GM23338 (cell line): ENCODE results near the gene S100A1. TPM values are rescaled to one million over a fixed set of nuclear protein-coding genes. Genes with fewer than 3 reads are reported as not detected.

ENCODE experiments used
- ATAC-seq: fragments of 200-7000 bp; cut with Tn5 transposase; 3 replicates; pipeline ENCODE4 v1.9.1; 2020
- DNase-seq: peaks from one replicate; pipeline ENCODE4 v3.0.0-alpha.2; 2015; ENCODE audit warnings: low spot score
- H2AFZ ChIP-seq: fragments of 200-600 bp; sonication (generic); 2 replicates; pipeline ENCODE4 v1.8.0; 2016; ENCODE audit warnings: antibody characterized with exemption, mild to moderate bottlenecking, moderate library complexity
- H3F3A ChIP-seq: fragments of 200-600 bp; sonication (generic); replicated peaks from 2 replicates; pipeline ENCODE4 v1.8.0; 2017; ENCODE audit warnings: antibody characterized with exemption, mixed run types, low read depth
- H3K27ac ChIP-seq: fragments of 200-600 bp; sonication (generic); 2 replicates; pipeline ENCODE4 v1.6.1; 2016; ENCODE audit warnings: low read depth
- H3K27me3 ChIP-seq: fragments of 200-600 bp; sonication (generic); 2 replicates; pipeline ENCODE4 v1.8.0; 2016; ENCODE audit warnings: mild to moderate bottlenecking, mixed run types, moderate library complexity; ENCODE audit not compliant: insufficient read depth
- H3K36me3 ChIP-seq: fragments of 200-600 bp; sonication (generic); 2 replicates; pipeline ENCODE4 v1.8.0; 2016; ENCODE audit warnings: mild to moderate bottlenecking; ENCODE audit not compliant: insufficient read depth
- H3K4me1 ChIP-seq: fragments of 200-600 bp; sonication (generic); 2 replicates; pipeline ENCODE4 v1.8.0; 2016; ENCODE audit warnings: mild to moderate bottlenecking, moderate library complexity; ENCODE audit not compliant: insufficient read depth
- H3K4me2 ChIP-seq: fragments of 200-600 bp; sonication (generic); 2 replicates; pipeline ENCODE4 v1.7.1; 2017; ENCODE audit warnings: mixed run types
- H3K4me3 ChIP-seq: fragments of 200-600 bp; sonication (generic); 2 replicates; pipeline ENCODE4 v1.6.1; 2016; ENCODE audit warnings: mixed run types
- H3K79me2 ChIP-seq: fragments of 200-600 bp; sonication (generic); replicated peaks from 2 replicates; pipeline ENCODE4 v1.8.0; 2017; ENCODE audit warnings: mild to moderate bottlenecking; ENCODE audit not compliant: insufficient read depth
- H3K9me2 ChIP-seq: fragments of 200-600 bp; sonication (generic); 2 replicates; pipeline ENCODE4 v1.8.0; 2017; ENCODE audit not compliant: insufficient read depth
- H4K20me1 ChIP-seq: fragments of 200-600 bp; sonication (generic); replicated peaks from 2 replicates; pipeline ENCODE4 v1.8.0; 2017; ENCODE audit warnings: mild to moderate bottlenecking; ENCODE audit not compliant: insufficient read depth
- H3K27ac Mint-ChIP-seq: 2 replicates; pipeline ENCODE4 v1.8.0; 2020; ENCODE audit warnings: inconsistent platforms, mild to moderate bottlenecking, moderate library complexity, mixed read lengths
- H3K27me3 Mint-ChIP-seq: 3 replicates; pipeline ENCODE4 v1.8.0; 2022; ENCODE audit warnings: low read depth, mild to moderate bottlenecking, moderate library complexity, mixed read lengths, inconsistent platforms; ENCODE audit not compliant: insufficient read depth, poor library complexity
- H3K36me3 Mint-ChIP-seq: 3 replicates; pipeline ENCODE4 v1.8.0; 2021; ENCODE audit warnings: low read depth, mild to moderate bottlenecking, inconsistent platforms, moderate library complexity, mixed read lengths
- H3K4me1 Mint-ChIP-seq: 3 replicates; pipeline ENCODE4 v1.8.0; 2020; ENCODE audit warnings: mild to moderate bottlenecking, inconsistent platforms, mixed read lengths
- H3K4me3 Mint-ChIP-seq: 3 replicates; pipeline ENCODE4 v1.8.0; 2021; ENCODE audit warnings: moderate library complexity, mild to moderate bottlenecking, inconsistent platforms, mixed read lengths
- H3K9me3 Mint-ChIP-seq: 3 replicates; pipeline ENCODE4 v1.8.0; 2020; ENCODE audit warnings: moderate library complexity, mild to moderate bottlenecking, inconsistent platforms, mixed read lengths
- CREB1 ChIP-seq: fragments of 250-450 bp; sonication (Bioruptor Pico); IDR thresholded peaks from 2 replicates; pipeline ENCODE4 v1.5.0; 2020; ENCODE audit warnings: low read depth, mild to moderate bottlenecking, moderate library complexity
- EZH2 ChIP-seq: fragments of 200-600 bp; sonication (generic); IDR thresholded peaks from one replicate; pipeline ENCODE4 v1.8.0; 2017; ENCODE audit warnings: antibody characterized with exemption, mild to moderate bottlenecking, low read depth; ENCODE audit not compliant: unreplicated experiment
- EZH2phosphoT487 ChIP-seq: fragments of 200-600 bp; sonication (generic); IDR thresholded peaks from one replicate; pipeline ENCODE4 v1.8.1; 2018; ENCODE audit warnings: antibody characterized with exemption; ENCODE audit not compliant: unreplicated experiment
- JUNB ChIP-seq: IDR thresholded peaks from one replicate; pipeline ENCODE4 v1.6.1; 2016; ENCODE audit warnings: antibody characterized with exemption; ENCODE audit not compliant: unreplicated experiment
- POLR2AphosphoS5 ChIP-seq: IDR thresholded peaks from 2 replicates; pipeline ENCODE4 v1.6.1; 2016; ENCODE audit warnings: antibody characterized with exemption, low read depth
- STAT1 ChIP-seq: IDR thresholded peaks from one replicate; pipeline ENCODE4 v1.6.1; 2016; ENCODE audit warnings: antibody characterized with exemption; ENCODE audit not compliant: unreplicated experiment
- ZNF114 ChIP-seq: fragments of 250-450 bp; sonication (Bioruptor Pico); IDR thresholded peaks from 2 replicates; pipeline ENCODE4 v1.5.0; 2020; ENCODE audit warnings: mild to moderate bottlenecking, moderate library complexity
- ZNF331 ChIP-seq: fragments of 250-450 bp; sonication (Bioruptor Pico); IDR thresholded peaks from 2 replicates; pipeline ENCODE4 v1.5.0; 2020; ENCODE audit warnings: low read depth, mild to moderate bottlenecking, moderate library complexity
- polyA plus RNA-seq: library from polyadenylated mRNA; unstranded; fragments of >200 nt; fragmentation: Nextera tagmentation; extraction: Ambion mirVana; gene quantifications from 2 replicates; pipeline ENCODE4 v1.2.1, GENCODE V29; 2016
- total RNA-seq: library from RNA; depleted of rRNA; stranded (reverse); fragments of >200 nt; shearing (Covaris generic); gene quantifications from 2 replicates; pipeline ENCODE4 v1.2.3, GENCODE V29; 2014
- TF ChIP-seq, protein P1 (sequence below): IDR thresholded peaks from 2 replicates; pipeline ENCODE4 v1.6.1; 2016; ENCODE audit warnings: antibody characterized with exemption
- TF ChIP-seq, protein P2 (sequence below): fragments of 250-450 bp; sonication (Bioruptor Pico); IDR thresholded peaks from 2 replicates; pipeline ENCODE4 v1.5.0; 2020; ENCODE audit warnings: mild to moderate bottlenecking, moderate library complexity

The S100A1 gene
- total and polyA plus RNA-seq, 2 experiments from 2014 or later: 0.13 to 0.66 TPM

DNA sequence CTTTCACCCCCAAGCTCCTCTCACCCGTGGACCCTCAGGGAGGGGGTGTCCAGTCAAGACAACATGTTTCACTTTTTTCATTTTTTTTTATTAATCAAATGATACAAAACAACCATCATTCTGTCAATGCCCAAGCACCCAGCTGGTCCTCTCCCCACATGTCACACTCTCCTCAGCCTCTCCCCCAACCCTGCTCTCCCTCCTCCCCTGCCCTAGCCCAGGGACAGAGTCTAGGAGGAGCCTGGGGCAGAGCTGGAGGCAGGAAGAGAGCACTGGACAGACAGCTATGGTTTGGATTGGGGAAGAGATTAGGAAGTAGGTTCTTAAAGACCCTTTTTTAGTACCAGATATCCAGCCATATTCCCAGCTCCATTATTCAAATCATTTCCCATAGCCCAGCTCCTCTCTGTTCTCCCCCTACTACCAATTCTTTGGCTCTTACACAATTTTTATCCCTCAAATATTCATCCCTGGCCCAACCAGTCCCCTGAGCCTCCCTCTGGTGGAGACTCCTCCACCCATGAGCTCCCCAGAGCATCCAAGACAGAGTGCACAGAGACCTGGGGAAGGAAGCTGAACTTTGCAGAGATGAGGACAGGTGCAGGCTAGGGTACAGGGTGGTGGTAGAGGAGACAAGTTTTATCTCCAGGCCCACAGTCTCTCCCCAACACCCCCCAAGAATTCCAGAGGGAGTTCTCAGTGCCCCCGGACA lies 13.9 kb upstream of the S100A1 start (continued):
- TF ChIP-seq POLR2AphosphoS5 (no peak), CREB1 (CRISPR knock-in tag) (no peak)
- TF ChIP-seq, protein P1, sequence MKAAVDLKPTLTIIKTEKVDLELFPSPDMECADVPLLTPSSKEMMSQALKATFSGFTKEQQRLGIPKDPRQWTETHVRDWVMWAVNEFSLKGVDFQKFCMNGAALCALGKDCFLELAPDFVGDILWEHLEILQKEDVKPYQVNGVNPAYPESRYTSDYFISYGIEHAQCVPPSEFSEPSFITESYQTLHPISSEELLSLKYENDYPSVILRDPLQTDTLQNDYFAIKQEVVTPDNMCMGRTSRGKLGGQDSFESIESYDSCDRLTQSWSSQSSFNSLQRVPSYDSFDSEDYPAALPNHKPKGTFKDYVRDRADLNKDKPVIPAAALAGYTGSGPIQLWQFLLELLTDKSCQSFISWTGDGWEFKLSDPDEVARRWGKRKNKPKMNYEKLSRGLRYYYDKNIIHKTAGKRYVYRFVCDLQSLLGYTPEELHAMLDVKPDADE: no peak

DNA sequence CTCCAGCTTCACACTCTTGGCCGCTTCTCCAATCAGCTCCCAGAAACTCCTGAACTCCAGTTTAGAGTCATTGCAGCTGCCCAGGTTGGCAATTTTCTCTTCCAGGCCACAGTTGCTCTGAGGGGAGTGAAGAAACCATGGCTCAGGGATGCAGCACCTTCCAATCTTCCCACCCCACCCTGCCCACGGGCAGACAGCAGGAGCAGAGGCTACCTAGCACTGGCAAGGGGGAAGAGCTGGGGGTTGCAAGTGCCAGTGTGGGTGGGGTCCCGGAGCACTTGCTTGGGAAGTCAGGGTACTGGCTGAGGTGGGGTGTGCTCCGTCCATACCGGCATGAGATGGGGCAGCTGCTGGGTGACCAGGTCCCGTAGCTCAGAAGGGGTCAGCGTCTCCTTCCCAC lies 13.3 kb upstream of the S100A1 start:
- peaks cover 38% of the 10 kb centered on the region for H3K4me1 Mint-ChIP-seq
- H3K79me2 ChIP-seq: no peaks in the 10 kb centered on the region
- no peak overlapping the region for H3K27ac ChIP-seq
- H3K27ac Mint-ChIP-seq: no peak overlapping the region
- no peak for TF ChIP-seq ZNF114 (CRISPR knock-in tag)
- no peak for TF ChIP-seq EZH2phosphoT487
- TF ChIP-seq, protein P1: no peak
- no peak for TF ChIP-seq JUNB
- TF ChIP-seq ZNF331 (CRISPR knock-in tag): no peak
- TF ChIP-seq EZH2: no peak
- H3K9me3 Mint-ChIP-seq: no peaks in the 10 kb centered on the region
- H4K20me1 ChIP-seq: no peaks in the 10 kb centered on the region
- H3K4me3 Mint-ChIP-seq: no peak overlapping the region
- no peaks in the 10 kb centered on the region for H3F3A ChIP-seq
- H3K4me1 ChIP-seq: peaks cover 11% of the 10 kb centered on the region
- no peak overlapping the region for H3K4me2 ChIP-seq
- no peaks in the 10 kb centered on the region for H3K9me2 ChIP-seq
- no peak overlapping the region for H3K4me3 ChIP-seq
- peaks cover 14% of the 10 kb centered on the region for H3K27me3 Mint-ChIP-seq
- H3K36me3 Mint-ChIP-seq: peaks cover 11% of the 10 kb centered on the region; the same call in 2 of the 3 replicates
- no peak overlapping the region for H2AFZ ChIP-seq
- no peaks in the 10 kb centered on the region for H3K36me3 ChIP-seq
- H3K27me3 ChIP-seq: no peaks in the 10 kb centered on the region
- no peak for DNase-seq
- ATAC-seq: no peak

DNA sequence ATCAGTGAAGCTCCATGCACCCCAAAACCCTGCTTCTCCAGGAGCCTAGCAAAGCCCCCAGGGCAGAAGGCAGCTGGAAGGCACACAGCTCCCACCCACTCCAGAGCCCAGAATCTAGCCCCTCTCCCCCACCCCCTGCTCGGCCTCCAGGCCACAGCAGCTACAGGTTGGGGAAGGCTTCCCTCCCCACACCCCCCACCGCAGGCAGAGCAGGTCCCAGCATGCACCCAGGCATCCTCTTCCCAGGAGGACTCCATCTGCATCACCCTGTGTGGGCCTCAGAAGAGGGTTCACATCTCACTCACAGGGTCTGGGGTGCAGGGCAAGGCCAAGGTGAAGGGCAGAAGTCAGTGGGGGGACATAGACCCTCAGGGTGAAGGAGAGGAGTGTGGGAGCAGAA lies 12.8 kb upstream of the S100A1 start:
- Histone ChIP-seq H3K4me2 (no peak overlapping the region), H3K4me1 (peaks cover 10% of the 10 kb centered on the region; the same call in 1 of the 2 replicates)
- TF ChIP-seq, protein P2, sequence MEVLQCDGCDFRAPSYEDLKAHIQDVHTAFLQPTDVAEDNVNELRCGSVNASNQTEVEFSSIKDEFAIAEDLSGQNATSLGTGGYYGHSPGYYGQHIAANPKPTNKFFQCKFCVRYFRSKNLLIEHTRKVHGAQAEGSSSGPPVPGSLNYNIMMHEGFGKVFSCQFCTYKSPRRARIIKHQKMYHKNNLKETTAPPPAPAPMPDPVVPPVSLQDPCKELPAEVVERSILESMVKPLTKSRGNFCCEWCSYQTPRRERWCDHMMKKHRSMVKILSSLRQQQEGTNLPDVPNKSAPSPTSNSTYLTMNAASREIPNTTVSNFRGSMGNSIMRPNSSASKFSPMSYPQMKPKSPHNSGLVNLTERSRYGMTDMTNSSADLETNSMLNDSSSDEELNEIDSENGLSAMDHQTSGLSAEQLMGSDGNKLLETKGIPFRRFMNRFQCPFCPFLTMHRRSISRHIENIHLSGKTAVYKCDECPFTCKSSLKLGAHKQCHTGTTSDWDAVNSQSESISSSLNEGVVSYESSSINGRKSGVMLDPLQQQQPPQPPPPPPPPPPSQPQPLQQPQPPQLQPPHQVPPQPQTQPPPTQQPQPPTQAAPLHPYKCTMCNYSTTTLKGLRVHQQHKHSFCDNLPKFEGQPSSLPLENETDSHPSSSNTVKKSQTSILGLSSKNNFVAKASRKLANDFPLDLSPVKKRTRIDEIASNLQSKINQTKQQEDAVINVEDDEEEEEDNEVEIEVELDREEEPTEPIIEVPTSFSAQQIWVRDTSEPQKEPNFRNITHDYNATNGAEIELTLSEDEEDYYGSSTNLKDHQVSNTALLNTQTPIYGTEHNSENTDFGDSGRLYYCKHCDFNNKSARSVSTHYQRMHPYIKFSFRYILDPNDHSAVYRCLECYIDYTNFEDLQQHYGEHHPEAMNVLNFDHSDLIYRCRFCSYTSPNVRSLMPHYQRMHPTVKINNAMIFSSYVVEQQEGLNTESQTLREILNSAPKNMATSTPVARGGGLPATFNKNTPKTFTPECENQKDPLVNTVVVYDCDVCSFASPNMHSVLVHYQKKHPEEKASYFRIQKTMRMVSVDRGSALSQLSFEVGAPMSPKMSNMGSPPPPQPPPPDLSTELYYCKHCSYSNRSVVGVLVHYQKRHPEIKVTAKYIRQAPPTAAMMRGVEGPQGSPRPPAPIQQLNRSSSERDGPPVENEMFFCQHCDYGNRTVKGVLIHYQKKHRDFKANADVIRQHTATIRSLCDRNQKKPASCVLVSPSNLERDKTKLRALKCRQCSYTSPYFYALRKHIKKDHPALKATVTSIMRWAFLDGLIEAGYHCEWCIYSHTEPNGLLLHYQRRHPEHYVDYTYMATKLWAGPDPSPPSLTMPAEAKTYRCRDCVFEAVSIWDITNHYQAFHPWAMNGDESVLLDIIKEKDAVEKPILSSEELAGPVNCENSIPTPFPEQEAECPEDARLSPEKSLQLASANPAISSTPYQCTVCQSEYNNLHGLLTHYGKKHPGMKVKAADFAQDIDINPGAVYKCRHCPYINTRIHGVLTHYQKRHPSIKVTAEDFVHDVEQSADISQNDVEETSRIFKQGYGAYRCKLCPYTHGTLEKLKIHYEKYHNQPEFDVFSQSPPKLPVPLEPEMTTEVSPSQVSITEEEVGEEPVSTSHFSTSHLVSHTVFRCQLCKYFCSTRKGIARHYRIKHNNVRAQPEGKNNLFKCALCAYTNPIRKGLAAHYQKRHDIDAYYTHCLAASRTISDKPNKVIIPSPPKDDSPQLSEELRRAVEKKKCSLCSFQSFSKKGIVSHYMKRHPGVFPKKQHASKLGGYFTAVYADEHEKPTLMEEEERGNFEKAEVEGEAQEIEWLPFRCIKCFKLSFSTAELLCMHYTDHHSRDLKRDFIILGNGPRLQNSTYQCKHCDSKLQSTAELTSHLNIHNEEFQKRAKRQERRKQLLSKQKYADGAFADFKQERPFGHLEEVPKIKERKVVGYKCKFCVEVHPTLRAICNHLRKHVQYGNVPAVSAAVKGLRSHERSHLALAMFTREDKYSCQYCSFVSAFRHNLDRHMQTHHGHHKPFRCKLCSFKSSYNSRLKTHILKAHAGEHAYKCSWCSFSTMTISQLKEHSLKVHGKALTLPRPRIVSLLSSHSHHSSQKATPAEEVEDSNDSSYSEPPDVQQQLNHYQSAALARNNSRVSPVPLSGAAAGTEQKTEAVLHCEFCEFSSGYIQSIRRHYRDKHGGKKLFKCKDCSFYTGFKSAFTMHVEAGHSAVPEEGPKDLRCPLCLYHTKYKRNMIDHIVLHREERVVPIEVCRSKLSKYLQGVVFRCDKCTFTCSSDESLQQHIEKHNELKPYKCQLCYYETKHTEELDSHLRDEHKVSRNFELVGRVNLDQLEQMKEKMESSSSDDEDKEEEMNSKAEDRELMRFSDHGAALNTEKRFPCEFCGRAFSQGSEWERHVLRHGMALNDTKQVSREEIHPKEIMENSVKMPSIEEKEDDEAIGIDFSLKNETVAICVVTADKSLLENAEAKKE: no peak
- TF ChIP-seq STAT1 (no peak), ZNF331 (CRISPR knock-in tag) (no peak), ZNF114 (CRISPR knock-in tag) (no peak), EZH2 (no peak)

More for the DNA sequence above, 12.8 kb upstream of the S100A1 start:
- DNase-seq: no peak
- Mint-ChIP-seq H3K4me3 (no peak overlapping the region), H3K27ac (no peak overlapping the region), H3K27me3 (peaks cover 14% of the 10 kb centered on the region), H3K9me3 (no peaks in the 10 kb centered on the region), H3K4me1 (peaks cover 37% of the 10 kb centered on the region), H3K36me3 (peaks cover 11% of the 10 kb centered on the region)
- Histone ChIP-seq H3K4me3 (no peak overlapping the region), H4K20me1 (no peaks in the 10 kb centered on the region), H3K27ac (no peak overlapping the region), H3K27me3 (no peaks in the 10 kb centered on the region), H2AFZ (no peak overlapping the region), H3K9me2 (no peaks in the 10 kb centered on the region), H3F3A (no peaks in the 10 kb centered on the region), H3K79me2 (no peaks in the 10 kb centered on the region), H3K36me3 (no peaks in the 10 kb centered on the region)
- no peak for ATAC-seq
